Keratinocyte (primary cell): ENCODE data around the gene ZNF581. TPM values are rescaled to one million over a fixed set of nuclear protein-coding genes. Genes with fewer than 3 reads are reported as not detected.

Experiments used
- DNase-seq: peaks from one replicate; pipeline ENCODE4 v3.0.0-alpha.2; 2011; ENCODE audit warnings: low read depth, missing footprints, low spot score
- FAIRE-seq: peaks from 2 replicates; lab custom pipeline; 2011; peaks lifted over from hg19 to GRCh38; lab: Jason Lieb, UNC
- H2AFZ ChIP-seq: 2 replicates; pipeline ENCODE4 v1.6.0; 2012; ENCODE audit warnings: low read length, control low read depth, inconsistent platforms; ENCODE audit not compliant: control insufficient read depth
- H3K27ac ChIP-seq: 2 replicates; pipeline ENCODE4 v1.5.1; 2011; ENCODE audit warnings: low read length; ENCODE audit not compliant: control insufficient read depth, insufficient read depth
- H3K27me3 ChIP-seq: 3 replicates; pipeline ENCODE4 v1.6.0; 2011; ENCODE audit warnings: low read length; ENCODE audit not compliant: control insufficient read depth, insufficient read depth; ENCODE audit errors: extremely low read depth
- H3K36me3 ChIP-seq, 2 experiments: 2 replicates in 1 of 2; 3 replicates in 1 of 2; pipeline ENCODE4 v1.5.1; 2011; ENCODE audit warnings: low read length in 2 of 2, mild to moderate bottlenecking in 1 of 2; ENCODE audit not compliant: control insufficient read depth in 2 of 2, insufficient read depth in 2 of 2; ENCODE audit errors: extremely low read depth in 1 of 2
- H3K4me1 ChIP-seq: 3 replicates; pipeline ENCODE4 v1.5.1; 2011; ENCODE audit warnings: low read length; ENCODE audit not compliant: control insufficient read depth, insufficient read depth; ENCODE audit errors: extremely low read depth
- H3K4me2 ChIP-seq: 3 replicates; pipeline ENCODE4 v1.6.0; 2011; ENCODE audit warnings: low read depth, low read length; ENCODE audit not compliant: control insufficient read depth, insufficient read depth; ENCODE audit errors: extremely low read depth
- H3K4me3 ChIP-seq, 3 experiments: fragments of 200-600 bp in 1 of 3; sonication (generic) in 1 of 3; 2 replicates in 2 of 3; 3 replicates in 1 of 3; pipeline ENCODE4 v1.5.1; 2011 to 2016; ENCODE audit warnings: low read length in 3 of 3, mild to moderate bottlenecking in 3 of 3, control low read depth in 2 of 3, inconsistent platforms in 1 of 3, low read depth in 1 of 3, mixed read lengths in 1 of 3, mixed run types in 1 of 3, moderate library complexity in 1 of 3; ENCODE audit not compliant: control insufficient read depth in 2 of 3, insufficient read depth in 2 of 3; ENCODE audit errors: extremely low read depth in 1 of 3
- H3K79me2 ChIP-seq: 2 replicates; pipeline ENCODE4 v1.6.0; 2012; ENCODE audit warnings: low read length; ENCODE audit not compliant: control insufficient read depth, insufficient read depth
- H3K9ac ChIP-seq: 3 replicates; pipeline ENCODE4 v1.6.0; 2011; ENCODE audit warnings: low read length; ENCODE audit not compliant: control insufficient read depth, insufficient read depth; ENCODE audit errors: extremely low read depth
- H3K9me1 ChIP-seq: 3 replicates; pipeline ENCODE4 v1.6.0; 2011; ENCODE audit warnings: low read length; ENCODE audit not compliant: control insufficient read depth, insufficient read depth; ENCODE audit errors: extremely low read depth
- H3K9me3 ChIP-seq: 2 replicates; pipeline ENCODE4 v1.5.1; 2012; ENCODE audit warnings: low read depth, low read length; ENCODE audit not compliant: control insufficient read depth
- H4K20me1 ChIP-seq: 3 replicates; pipeline ENCODE4 v1.6.0; 2011; ENCODE audit warnings: low read length; ENCODE audit not compliant: control insufficient read depth, insufficient read depth; ENCODE audit errors: extremely low read depth
- EZH2 ChIP-seq: IDR thresholded peaks from one replicate; pipeline ENCODE4 v1.6.1; 2012; ENCODE audit warnings: inconsistent platforms, mild to moderate bottlenecking, low read length, moderate library complexity
- dilution Hi-C: fragments of 300-500 bp; cut with MboI; formaldehyde crosslinking; loops from one replicate; pipeline ENCODE4 v1.7.0; 2020; ENCODE audit warnings: low sequenced_read_pairs; ENCODE audit not compliant: extremely low pct_ligation_motif_present
- polyA plus RNA-seq, 5 experiments: library from polyadenylated mRNA; depleted of rRNA in 3 of 5; stranded (reverse) in 3 of 5; stranded (forward) in 1 of 5; unstranded in 1 of 5; fragments of >200 nt; gene quantifications; 1 replicate in 1 of 5; 2 replicates in 3 of 5; 3 replicates in 1 of 5; pipeline versions ENCODE4 v1.2.1 to v1.2.3, GENCODE V29; 2011 to 2012; ENCODE audit warnings: missing spikeins in 2 of 5, low read depth in 1 of 5, low replicate concordance in 1 of 5
- TF ChIP-seq, protein P1 (sequence below), 3 experiments: IDR thresholded peaks in 1 of 3; conservative IDR thresholded peaks in 1 of 3; optimal IDR thresholded peaks in 1 of 3; 2 replicates in 2 of 3; 3 replicates in 1 of 3; pipeline versions ENCODE3 to v1.5.1; 2011; ENCODE audit warnings: low read length in 3 of 3, mild to moderate bottlenecking in 3 of 3, moderate library complexity in 2 of 3, control low read depth in 1 of 3, inconsistent platforms in 1 of 3; ENCODE audit not compliant: insufficient read depth in 2 of 3; ENCODE audit errors: extremely low read depth in 1 of 3

The ZNF581 gene
- polyA plus RNA-seq, 1 donor (not counting 4 experiments of a cell fraction or from before 2014, with no cell fraction given) = 14.8 TPM

DNA sequence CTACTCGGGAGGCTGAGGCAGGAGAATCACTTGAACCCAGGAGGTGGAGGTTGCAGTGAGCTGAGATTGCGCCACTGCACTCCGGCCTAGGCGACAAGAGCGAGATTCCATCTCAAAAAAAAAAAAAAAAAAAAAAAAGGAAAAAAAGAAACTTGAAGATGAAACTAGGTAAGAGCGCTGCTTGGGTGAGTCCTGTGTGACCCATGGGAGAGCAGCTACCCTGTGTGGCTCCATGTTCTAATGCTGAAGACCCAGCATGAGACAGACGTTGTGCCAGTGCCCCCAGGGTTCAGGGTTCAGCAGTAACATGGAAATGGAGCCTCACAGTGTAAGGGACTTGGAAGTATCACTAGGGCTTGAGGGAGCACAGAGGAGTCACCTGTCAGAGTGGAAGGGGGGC is 25.0 kb upstream of the ZNF581 start:
- TF ChIP-seq EZH2 = no peak
- TF ChIP-seq, protein P1, sequence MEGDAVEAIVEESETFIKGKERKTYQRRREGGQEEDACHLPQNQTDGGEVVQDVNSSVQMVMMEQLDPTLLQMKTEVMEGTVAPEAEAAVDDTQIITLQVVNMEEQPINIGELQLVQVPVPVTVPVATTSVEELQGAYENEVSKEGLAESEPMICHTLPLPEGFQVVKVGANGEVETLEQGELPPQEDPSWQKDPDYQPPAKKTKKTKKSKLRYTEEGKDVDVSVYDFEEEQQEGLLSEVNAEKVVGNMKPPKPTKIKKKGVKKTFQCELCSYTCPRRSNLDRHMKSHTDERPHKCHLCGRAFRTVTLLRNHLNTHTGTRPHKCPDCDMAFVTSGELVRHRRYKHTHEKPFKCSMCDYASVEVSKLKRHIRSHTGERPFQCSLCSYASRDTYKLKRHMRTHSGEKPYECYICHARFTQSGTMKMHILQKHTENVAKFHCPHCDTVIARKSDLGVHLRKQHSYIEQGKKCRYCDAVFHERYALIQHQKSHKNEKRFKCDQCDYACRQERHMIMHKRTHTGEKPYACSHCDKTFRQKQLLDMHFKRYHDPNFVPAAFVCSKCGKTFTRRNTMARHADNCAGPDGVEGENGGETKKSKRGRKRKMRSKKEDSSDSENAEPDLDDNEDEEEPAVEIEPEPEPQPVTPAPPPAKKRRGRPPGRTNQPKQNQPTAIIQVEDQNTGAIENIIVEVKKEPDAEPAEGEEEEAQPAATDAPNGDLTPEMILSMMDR (optimal IDR thresholded peaks at IDR 0.05 in 1 of 3, IDR thresholded peaks at IDR 0.05 in 1 of 3, conservative IDR thresholded peaks at IDR 0.05 in 1 of 3; ENCODE audit: extremely low read depth in 1 of 3, insufficient read depth in 2 of 3, low read length in 3 of 3) = no peak
- dilution Hi-C loops = no loop called here
- Histone ChIP-seq H3K4me1 (peaks cover 1% of the 10 kb centered on the region), H4K20me1 (peaks cover 3% of the 10 kb centered on the region), H2AFZ (no peak overlapping the region), H3K9me3 (no peaks in the 10 kb centered on the region), H3K4me2 (no peak overlapping the region), H3K4me3 (no peak overlapping the region), H3K27me3 (no peaks in the 10 kb centered on the region), H3K79me2 (peaks cover 2% of the 10 kb centered on the region), H3K36me3 (peaks cover 5 to 8% of the 10 kb centered on the region in 2 experiments), H3K9me1 (no peaks in the 10 kb centered on the region), H3K27ac (no peak overlapping the region), H3K9ac (no peak overlapping the region)
- no peak for DNase-seq
- FAIRE-seq = no peak

DNA sequence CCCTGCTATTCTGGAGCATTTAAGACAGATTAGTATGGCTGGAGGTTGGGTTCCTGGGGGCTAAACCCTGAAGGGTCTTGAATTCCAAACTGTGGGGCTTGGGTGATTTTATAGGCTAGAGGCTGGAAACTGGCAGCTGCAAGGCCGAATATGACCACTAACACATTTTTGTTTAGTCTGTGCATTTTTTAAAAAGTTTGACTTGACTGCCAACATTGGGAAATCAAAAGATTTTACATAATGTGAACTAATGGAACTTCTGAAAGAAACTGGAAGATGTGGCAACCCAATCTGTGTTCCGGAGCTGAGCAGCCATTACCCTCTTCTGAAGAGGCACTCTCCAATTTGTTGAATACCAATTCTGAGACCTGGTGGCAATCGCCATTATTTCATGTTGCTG is 24.2 kb upstream of the ZNF581 start:
- DNase-seq (no peak), FAIRE-seq (no peak)
- H3K9ac ChIP-seq = no peak overlapping the region
- H3K4me1 ChIP-seq = peaks cover 7% of the 10 kb centered on the region
- dilution Hi-C loops = no loop called here
- no peaks in the 10 kb centered on the region for H3K27me3 ChIP-seq
- no peak overlapping the region for H2AFZ ChIP-seq
- TF ChIP-seq, protein P1 (optimal IDR thresholded peaks at IDR 0.05 in 1 of 3, IDR thresholded peaks at IDR 0.05 in 1 of 3, conservative IDR thresholded peaks at IDR 0.05 in 1 of 3; ENCODE audit: extremely low read depth in 1 of 3, insufficient read depth in 2 of 3, low read length in 3 of 3) = no peak
- TF ChIP-seq EZH2 = no peak
- no peak overlapping the region for H3K27ac ChIP-seq
- no peak overlapping the region for H3K4me2 ChIP-seq
- no peaks in the 10 kb centered on the region for H3K9me3 ChIP-seq
- H3K79me2 ChIP-seq = peaks cover 2% of the 10 kb centered on the region
- peaks cover 5 to 8% of the 10 kb centered on the region in 2 experiments for H3K36me3 ChIP-seq
- H3K9me1 ChIP-seq = no peaks in the 10 kb centered on the region
- no peak overlapping the region for H3K4me3 ChIP-seq
- H4K20me1 ChIP-seq = peaks cover 3% of the 10 kb centered on the region
